Activated T-cell treated with anti-CD3 and anti-CD28 coated beads for 24 hours (primary cell): ENCODE measurements around the gene ZNF12.

ENCODE experiments used
- DNase-seq: peaks from one replicate; pipeline ENCODE4 v3.0.0-alpha.2; 2020; ENCODE audit warnings: low read depth

ZNF12 gene

GRCh38 chr7:6647080-6647479 is 59.7 kb downstream of the ZNF12 start:
- DNase-seq, result no peak

- DNase-seq, result no peak
Measured at GRCh38 chr7:6646465-6646864, 60.3 kb downstream of the ZNF12 start.

GRCh38 chr7:6644728-6645127 is 62.0 kb downstream of the ZNF12 start:
- no peak for DNase-seq

- no peak for DNase-seq
Measured at GRCh38 chr7:6643915-6644625, 62.7 kb downstream of the ZNF12 start.

- DNase-seq, result no peak
Measured at GRCh38 chr7:6642861-6643640, 63.7 kb downstream of the ZNF12 start.

GRCh38 chr7:6642239-6642839 is 64.4 kb downstream of the ZNF12 start:
- no peak for DNase-seq

- DNase-seq, result no peak
Measured at GRCh38 chr7:6641305-6642035, 65.3 kb downstream of the ZNF12 start.

- DNase-seq, result peak; percentile 29
Measured at GRCh38 chr7:6640246-6640721, 66.5 kb downstream of the ZNF12 start.

- DNase-seq, result no peak
Measured at GRCh38 chr7:6639627-6640026, 67.1 kb downstream of the ZNF12 start.

- DNase-seq, result no peak
Measured at GRCh38 chr7:6639032-6639431, 67.7 kb downstream of the ZNF12 start.
